HG03457 (cell line): Measurements from ENCODE around the gene GRM3.
"Not testable (repeated sequence)": the region's sequence is repeated elsewhere in the genome, so short reads cannot be mapped to it uniquely, and the experiment has no call there.

Experiments used
- ATAC-seq: cut with Tn5 transposase; IDR thresholded peaks from one replicate; pipeline ENCODE4 v1.9.1; 2021; ENCODE audit warnings: moderate number of reproducible peaks; ENCODE audit not compliant: unreplicated experiment

The GRM3 gene

DNA sequence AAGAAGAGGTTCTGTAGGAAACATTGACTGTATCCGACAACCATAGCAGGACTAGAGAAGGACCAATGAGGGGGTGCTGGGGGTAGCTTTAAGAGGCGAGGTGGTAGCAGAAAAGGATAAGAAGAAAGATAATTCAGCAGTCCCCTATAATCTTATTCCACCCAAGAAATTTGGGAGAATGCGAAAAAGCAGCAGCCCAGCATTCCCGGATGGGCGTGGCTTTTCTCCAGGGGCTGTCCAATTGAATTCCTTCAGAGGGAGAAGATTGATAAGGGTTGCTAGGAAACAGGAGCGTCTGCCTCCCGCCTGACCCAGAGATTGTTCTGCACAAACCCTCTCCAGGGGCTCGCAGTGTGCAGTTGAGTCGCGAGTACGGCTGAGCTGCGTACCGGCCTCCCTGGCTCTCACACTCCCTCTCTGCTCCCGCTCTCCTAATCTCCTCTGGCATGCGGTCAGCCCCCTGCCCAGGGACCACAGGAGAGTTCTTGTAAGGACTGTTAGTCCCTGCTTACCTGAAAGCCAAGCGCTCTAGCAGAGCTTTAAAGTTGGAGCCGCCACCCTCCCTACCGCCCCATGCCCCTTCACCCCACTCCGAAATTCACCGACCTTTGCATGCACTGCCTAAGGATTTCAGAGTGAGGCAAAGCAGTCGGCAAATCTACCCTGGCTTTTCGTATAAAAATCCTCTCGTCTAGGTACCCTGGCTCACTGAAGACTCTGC, at the start of gene GRM3:
Gene GRM3 (plus strand): TSS at position 349 of the 721 bp plus-strand sequence. CDS start 121,237 bp downstream, outside the sequence.
- ATAC-seq: no peak

DNA sequence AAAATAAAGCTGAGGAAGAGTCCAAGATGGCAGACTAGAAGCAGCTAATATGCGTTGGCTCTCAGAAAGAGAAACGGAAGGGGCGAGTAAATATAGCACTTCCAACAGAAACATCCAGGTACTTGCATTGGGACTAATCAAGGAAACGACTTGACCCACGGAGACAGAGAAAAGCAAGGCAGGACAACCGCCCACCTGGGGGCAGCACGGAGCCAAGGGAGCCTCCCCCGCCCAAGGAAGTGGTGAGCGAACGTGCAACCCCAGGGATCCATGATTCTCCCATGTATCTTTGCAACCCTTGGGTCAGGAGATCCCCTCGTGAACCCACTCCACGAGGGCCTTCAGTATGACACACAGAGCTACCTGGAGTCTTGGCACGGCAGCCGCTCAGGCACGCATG, 45.4 kb upstream of the GRM3 start:
- ATAC-seq: no peak

DNA sequence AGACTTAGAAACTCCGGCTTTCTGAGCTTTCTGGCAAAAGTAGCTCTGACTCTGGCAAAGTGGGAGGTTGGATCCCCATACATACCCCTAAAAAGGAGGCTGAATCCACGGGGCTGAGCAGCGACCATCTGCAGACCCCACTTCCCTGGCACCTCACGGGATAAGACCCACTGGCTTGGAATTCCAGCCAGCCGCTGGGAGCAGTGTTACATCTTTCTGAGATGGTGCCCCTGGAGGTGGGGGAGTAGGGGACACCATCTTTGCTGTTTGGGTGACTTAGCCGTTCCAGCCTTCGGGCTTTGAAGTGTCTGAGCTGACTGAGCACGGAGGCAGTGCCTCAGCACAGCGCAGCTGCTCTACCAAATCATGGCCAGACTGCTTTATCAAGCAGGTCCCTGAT, 45.0 kb upstream of the GRM3 start:
- no peak for ATAC-seq

GRCh38 chr7:86600506-86601290, 43.0 kb upstream of the GRM3 start:
- no peak for ATAC-seq

DNA sequence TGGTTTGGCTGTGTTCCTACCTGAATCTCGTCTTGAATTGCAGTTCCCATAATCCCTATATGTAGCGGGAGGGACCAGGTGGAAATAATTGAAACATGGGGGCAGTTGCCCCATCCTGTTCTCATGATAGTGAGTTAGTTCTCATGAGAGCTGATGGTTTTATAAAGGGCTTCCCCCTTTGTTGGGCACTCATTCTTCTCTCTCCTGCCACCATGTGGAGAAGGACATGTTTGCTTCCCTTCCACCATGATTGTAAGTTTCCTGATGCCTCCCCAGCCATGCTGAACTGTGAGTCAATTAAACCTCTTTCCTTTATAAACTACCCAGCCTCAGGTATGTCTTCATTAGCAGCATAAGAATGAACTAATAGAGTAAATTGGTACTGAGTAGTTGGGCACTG, 28.0 kb upstream of the GRM3 start:
- ATAC-seq: not testable (repeated sequence)

DNA sequence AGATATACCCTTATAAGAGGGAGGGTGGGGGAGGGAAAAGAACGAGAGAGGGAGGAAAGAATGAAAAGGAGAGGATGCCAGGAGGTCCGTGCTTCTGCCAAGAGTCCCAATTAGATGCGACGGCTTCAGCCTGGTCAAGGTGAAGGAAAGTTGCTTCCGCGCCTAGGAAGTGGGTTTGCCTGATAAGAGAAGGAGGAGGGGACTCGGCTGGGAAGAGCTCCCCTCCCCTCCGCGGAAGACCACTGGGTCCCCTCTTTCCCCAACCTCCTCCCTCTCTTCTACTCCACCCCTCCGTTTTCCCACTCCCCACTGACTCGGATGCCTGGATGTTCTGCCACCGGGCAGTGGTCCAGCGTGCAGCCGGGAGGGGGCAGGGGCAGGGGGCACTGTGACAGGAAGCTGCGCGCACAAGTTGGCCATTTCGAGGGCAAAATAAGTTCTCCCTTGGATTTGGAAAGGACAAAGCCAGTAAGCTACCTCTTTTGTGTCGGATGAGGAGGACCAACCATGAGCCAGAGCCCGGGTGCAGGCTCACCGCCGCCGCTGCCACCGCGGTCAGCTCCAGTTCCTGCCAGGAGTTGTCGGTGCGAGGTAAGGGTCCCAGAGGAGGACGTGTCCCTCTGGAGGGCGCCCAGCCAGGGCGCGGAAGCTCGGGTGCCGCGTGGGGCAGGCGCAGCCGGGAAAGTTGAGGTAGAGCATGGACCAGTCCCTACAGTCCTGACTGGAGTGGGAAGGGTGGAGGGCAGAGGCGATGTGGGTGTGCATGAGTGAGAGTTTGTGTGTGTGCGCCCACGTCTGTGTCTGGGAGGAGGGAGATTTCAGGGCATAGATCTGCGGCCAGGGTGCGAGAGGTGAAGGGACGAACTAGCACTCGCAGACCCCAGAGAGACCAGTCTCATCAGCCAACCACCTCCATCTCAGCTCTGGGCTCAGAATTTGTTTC, 844 bp downstream of the GRM3 start:
- no peak for ATAC-seq

DNA sequence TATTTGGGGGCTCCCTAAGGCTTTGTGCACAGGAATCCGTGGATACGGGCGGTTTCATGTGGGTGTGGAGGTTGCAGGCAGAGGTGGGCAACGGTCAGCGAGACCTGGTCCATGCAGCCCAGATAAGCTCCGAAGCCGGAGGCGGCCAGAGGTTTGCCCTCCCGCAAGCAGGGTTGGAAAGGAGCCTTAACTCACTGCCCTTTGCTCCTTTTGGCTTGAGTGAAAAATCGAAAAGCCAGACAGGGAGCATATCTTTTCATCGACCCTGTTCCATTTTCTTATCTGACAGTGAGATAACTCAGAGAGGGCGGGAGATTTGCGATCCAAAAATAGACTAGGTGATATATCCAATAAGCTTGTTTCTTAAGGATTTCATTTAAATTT, 1.5 kb downstream of the GRM3 start:
- no peak for ATAC-seq

DNA sequence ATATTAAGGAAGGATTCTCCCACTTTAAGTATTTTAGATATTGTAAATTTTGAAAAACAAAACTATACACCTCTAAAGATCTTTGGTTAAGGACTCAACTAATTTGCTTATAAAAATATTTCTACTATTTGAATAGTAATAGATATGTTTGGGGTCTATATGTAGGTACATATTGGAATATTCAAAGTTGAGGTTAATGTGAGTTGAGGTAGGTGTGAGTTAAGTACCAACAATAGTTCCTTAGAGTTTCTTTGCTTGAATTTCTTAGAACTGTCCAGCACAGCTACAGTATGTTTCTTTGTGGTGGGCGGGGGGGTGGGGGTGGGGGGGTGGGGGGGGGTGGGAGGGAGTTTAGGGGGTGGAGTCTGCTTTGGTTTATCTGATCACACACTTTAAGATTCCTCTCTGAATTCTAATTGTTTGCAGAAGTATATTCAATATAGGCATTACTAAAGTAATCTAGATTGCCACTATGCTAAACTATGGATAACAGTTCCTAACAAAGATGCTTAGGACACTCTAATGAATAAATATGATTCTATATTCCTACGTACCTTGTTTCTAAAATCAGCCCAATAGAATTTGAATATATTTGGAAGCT, 2.1 kb downstream of the GRM3 start:
- no peak for ATAC-seq

DNA sequence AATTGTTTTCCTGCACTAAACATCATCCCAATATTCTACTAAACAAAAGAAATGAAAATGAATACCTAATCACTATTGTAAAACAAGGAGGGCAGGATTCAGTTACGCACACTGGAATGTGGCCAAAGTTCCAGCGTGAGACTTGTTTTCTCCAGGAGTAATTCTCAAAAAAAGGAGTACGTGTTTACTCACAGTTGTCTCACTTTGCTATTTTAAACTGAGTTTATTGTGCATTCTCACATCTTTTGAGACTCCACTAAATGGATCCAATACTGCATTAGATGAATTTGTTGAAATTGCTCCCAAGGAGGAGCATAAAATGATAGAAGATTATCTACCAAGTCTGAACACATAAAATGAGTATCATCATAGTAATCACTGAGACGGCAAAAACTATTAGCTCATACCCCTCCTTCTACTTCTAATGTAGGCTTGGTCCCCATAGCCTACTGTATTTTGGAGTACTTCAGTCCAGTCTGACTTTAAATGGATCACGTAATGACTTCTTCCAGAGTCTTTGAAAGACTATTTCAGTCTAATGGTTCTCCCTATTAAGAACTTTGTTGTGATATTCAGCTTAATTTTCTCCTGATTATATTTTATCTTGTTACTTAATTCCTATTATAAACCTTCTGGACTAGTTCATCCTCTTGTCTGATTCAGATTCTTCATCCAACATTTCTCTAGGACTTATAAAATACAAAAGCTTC, 3.8 kb downstream of the GRM3 start:
- no peak for ATAC-seq

DNA sequence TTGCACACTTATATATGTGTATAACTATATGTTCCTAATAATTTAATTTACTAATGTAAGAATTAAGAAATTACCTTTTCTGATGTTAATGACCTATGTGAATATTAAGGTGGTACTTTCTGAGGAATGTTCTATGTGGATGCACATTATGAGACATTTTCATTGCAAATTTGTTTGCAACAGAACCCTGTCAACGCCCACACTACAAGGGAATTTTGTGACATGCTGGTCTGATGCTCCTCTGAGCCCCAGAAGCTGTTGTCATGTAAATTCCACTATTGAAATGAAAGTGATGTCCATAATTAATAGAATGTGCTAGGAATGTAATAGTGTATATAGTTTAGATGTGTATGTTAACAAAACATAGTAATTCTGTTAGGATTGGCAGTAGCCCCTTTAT, 4.5 kb downstream of the GRM3 start:
- no peak for ATAC-seq

- ATAC-seq: no peak
Measured at GRCh38 chr7:86653919-86654659, 10.4 kb downstream of the GRM3 start.

GRCh38 chr7:86657948-86658347, 14.2 kb downstream of the GRM3 start:
- ATAC-seq: no peak

GRCh38 chr7:86660950-86661462, 17.3 kb downstream of the GRM3 start:
- no peak for ATAC-seq

DNA sequence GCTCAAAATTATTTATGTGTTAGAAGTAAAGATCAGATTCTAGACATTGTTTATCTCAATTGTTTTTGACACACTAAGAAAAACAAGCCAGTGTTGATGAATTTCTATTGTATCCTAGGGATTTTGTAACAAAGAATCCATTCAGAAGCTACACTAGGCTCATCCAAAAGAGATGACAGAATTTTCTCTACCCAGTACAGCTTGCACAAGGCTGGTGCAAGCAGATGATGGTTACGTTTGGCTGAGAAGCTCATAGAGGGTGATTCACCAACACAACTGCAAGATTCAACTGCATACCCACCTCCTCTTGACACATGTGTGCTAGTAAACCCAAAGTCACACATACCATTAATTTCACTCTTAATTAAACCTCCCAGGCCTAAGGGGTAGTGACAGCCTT, 20.8 kb downstream of the GRM3 start:
- ATAC-seq: no peak

GRCh38 chr7:86664991-86665390, 21.3 kb downstream of the GRM3 start:
- ATAC-seq: no peak

DNA sequence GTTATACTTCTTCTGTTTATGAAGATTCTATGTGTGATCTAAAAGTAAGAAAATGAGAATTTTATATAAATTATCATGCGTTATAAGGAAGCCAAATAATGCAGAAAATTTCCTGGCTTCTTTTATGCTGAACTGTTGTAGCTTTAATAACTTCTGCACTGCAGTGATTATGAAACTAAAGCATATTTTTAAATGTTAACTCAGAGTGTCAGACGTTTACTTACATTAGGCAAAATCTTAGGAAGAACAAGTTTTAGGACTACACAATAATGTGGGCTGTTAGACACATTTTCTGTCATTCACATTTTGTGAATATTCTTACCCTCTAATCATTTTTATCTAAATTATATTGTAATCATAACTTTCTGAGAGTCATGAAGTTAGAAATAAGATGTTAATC, 22.0 kb downstream of the GRM3 start:
- no peak for ATAC-seq

DNA sequence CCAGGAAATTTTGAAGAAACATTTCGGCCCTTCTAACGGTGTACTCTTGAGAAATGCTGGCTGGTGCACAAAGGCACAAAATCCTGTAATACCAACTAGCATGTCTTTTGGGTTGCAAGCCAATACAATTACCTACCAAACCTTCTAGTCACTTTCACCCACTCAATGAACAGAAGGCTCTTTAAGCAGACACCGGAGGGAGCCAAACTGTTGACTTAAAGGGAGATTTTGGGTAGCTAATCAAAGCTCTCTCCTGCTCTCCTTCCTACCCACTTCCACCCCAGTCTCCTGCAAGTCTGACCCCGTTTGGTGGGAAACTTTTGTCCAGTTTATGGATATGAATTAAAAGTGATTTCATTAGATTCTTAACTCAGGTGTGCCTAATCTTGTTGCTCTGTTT, 24.0 kb downstream of the GRM3 start:
- ATAC-seq: no peak

DNA sequence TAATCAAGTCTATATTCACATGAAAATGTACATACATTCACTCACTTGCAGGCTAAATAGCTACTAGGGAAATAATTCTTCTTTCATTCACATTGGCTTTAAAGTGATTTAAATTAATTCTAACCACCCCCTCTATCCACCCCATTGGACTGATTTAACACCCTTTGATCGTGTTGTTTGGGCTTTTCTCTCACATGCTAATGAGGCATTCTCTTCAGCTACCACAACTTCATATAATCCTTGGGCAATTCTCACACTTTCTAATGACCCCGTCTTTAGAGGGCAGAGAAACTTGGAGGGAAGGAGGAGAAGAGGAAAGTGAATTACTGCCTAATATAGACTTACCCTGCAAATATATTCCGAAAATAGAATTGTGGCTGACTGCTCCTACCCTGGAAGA, 24.6 kb downstream of the GRM3 start:
- ATAC-seq: no peak

GRCh38 chr7:86687831-86688230, 44.1 kb downstream of the GRM3 start:
- ATAC-seq: no peak
